ENCODE data around the gene PECR. TPM values are rescaled to one million over a fixed set of nuclear protein-coding genes. Genes with fewer than 3 reads are reported as not detected.
A peak's percentile ranks its signal among the peaks of the same experiment; 100 is the strongest.

PECR gene
- total and polyA plus RNA-seq, 10 of the 15 experiments (the other 5 are each of a cell fraction or from before 2014, with no cell fraction given) = 7.6 to 37.4 (median 25.7) TPM

GRCh38 chr2:216002101-216002678 is 79.4 kb downstream of the PECR start:
- intact Hi-C loops (cut with micrococcal nuclease; ENCODE audit: unreplicated experiment) = loop anchor here (2.0 kb wide), 1 partner anchor 19 kb away; no protein-coding TSS in a partner anchor
- ChIA-PET CTCF (interaction anchor here (1.0 to 3.8 kb wide), 9 partner anchors 10 to 71 kb away, joined by 3 to 32 read pairs (median 9); no protein-coding TSS in a partner anchor), RAD21 (ENCODE audit: unreplicated experiment) (interaction anchor here (0.6 to 10.3 kb wide), 10 partner anchors 9 to 1006 kb away, joined by 3 to 104 read pairs (median 4); no protein-coding TSS in a partner anchor), SMC1A (ENCODE audit: uncharacterized antibody, unreplicated experiment) (interaction anchor here (0.7 to 3.3 kb wide), 10 partner anchors 10 to 56 kb away, joined by 3 to 23 read pairs (median 12); no protein-coding TSS in a partner anchor), POLR2A (interaction anchor here (1.0 to 4.0 kb wide), 8 partner anchors 8 to 410 kb away, joined by 3 to 24 read pairs (median 4); partner anchors contain the start of gene SMARCAL1)
- DNase-seq (ENCODE audit: low read depth, low spot score) (no peak), FAIRE-seq (no peak), ATAC-seq (peak; percentile 16)
- BruUV-seq (replicated peaks) = TSS peak; percentile 62
- peaks cover 3 to 10% of the 10 kb centered on the region in 2 experiments; a peak in 2 of 4 replicates for H3K36me3 ChIP-seq (ENCODE audit: control insufficient read depth in 2 of 2, insufficient read depth in 2 of 2, low read length in 1 of 2)
- H3K79me2 ChIP-seq (ENCODE audit: control insufficient read depth, insufficient read depth, low read length) = peaks cover 84% of the 10 kb centered on the region
- H3K4me3 ChIP-seq = peak overlapping the region; percentile 49; the same call in 1 of the 2 replicates
- H3K9me3 ChIP-seq (replicated peaks; ENCODE audit: control insufficient read depth, insufficient read depth, low read length) = no peaks in the 10 kb centered on the region
- H3K27me3 ChIP-seq (replicated peaks in 1 of 2; ENCODE audit: control insufficient read depth in 2 of 2, insufficient read depth in 2 of 2, low read length in 1 of 2) = no peaks in the 10 kb centered on the region
- H3K4me1 ChIP-seq (ENCODE audit: control insufficient read depth, insufficient read depth, low read length) = peaks cover 51% of the 10 kb centered on the region
- TF ChIP-seq ZNF687 (IDR thresholded peaks at IDR 0.05) = 0 out of 2 replicates have a peak, but pooled peaks have one; percentile 27
- TF ChIP-seq NFIC (IDR thresholded peaks at IDR 0.05; ENCODE audit: low read depth, low read length) = no peak
- no peak for TF ChIP-seq ESRRA (IDR thresholded peaks at IDR 0.05; ENCODE audit: low read length)
- TF ChIP-seq CREM (IDR thresholded peaks at IDR 0.05; ENCODE audit: low read depth) = no peak
- TF ChIP-seq ZZZ3 (IDR thresholded peaks at IDR 0.05; ENCODE audit: control insufficient read depth, insufficient read length, low read depth) = no peak
- 0 out of 2 replicates have a peak, but pooled peaks have one; percentile 17 for TF ChIP-seq CBFB (IDR thresholded peaks at IDR 0.05; ENCODE audit: low read depth)
- TF ChIP-seq POLR2AphosphoS5 (IDR thresholded peaks at IDR 0.05; ENCODE audit: low read length) = peak; percentile 59; the same call in 1 of the 2 replicates
- TF ChIP-seq TAF1 (IDR thresholded peaks at IDR 0.05; ENCODE audit: borderline replicate concordance, low read depth, low read length) = no peak
- TF ChIP-seq CHD2 (IDR thresholded peaks at IDR 0.05; ENCODE audit: borderline replicate concordance, low read depth, low read length) = no peak
- peak; percentile 61; the same call in 1 of the 2 replicates for TF ChIP-seq PML (IDR thresholded peaks at IDR 0.05; ENCODE audit: low read length)
- no peak for TF ChIP-seq USF2 (IDR thresholded peaks at IDR 0.05; ENCODE audit: borderline replicate concordance, low read depth, low read length)
- in situ Hi-C loops (cut with MboI) = no loop called here
- 11% methylated on average over 5 of the region's 5 CpGs for WGBS (ENCODE audit: insufficient coverage, insufficient replicate concordance, low lambda C conversion rate, missing lambda C conversion rate)
- H3K9ac ChIP-seq (ENCODE audit: control insufficient read depth, insufficient read depth, low read length) = peak overlapping the region; percentile 75
- H3K4me2 ChIP-seq (ENCODE audit: control insufficient read depth, insufficient read depth) = peak overlapping the region; percentile 88
- peak overlapping the region; percentile 48 for H2AFZ ChIP-seq (ENCODE audit: control insufficient read depth, low read depth, low read length)
- H4K20me1 ChIP-seq (ENCODE audit: control insufficient read depth, insufficient read depth) = no peaks in the 10 kb centered on the region
- H3K27ac ChIP-seq (ENCODE audit: control insufficient read depth, insufficient read depth) = peak overlapping the region; percentile 90

All from GM12878 (cell line).